GM18520 (cell line): ENCODE data around the gene PHACTR1.
"Not testable (repeated sequence)": the region's sequence is repeated elsewhere in the genome, so short reads cannot be mapped to it uniquely, and the experiment has no call there.

ENCODE experiments used
- ATAC-seq: cut with Tn5 transposase; IDR thresholded peaks from one replicate; pipeline ENCODE4 v1.9.1; 2021; ENCODE audit not compliant: unreplicated experiment

PHACTR1 gene

DNA sequence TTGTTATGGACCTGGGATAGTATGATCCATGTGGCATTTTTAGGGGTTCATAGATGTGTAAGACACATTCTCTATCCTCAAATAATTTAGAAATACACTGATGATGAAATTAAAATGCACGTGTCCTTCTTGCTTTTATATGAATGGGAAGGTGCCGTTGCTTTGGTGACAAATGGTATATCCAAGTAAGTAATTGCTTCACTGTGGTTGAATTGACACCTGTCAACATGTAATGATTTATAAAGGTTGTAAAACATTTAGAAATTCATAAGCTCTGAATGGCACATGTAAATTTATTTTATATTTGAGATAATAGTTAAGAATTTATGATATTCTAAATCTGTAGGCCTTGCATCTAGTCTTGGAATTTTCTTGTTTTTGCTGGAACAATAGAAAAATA, 227.0 kb downstream of the PHACTR1 start:
- ATAC-seq = no peak

DNA sequence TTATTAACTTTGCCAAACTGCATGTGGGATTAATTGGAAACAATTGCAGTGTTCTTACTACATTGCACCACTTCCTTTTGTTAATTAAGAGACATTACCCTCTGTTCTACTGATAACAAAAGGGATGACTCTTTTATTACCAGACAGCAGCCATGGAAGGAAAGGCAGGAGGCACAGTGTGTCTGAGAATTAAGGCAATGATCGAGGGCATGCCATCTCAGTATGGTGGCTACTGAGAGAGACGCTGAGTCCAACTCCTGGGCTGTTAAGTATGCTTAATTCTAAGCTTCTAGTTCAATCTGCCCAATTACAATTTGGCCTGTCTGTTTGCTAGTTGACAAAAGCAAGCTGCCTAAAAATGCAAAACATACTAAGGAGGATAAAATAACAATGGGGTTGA, 227.4 kb downstream of the PHACTR1 start:
- ATAC-seq = no peak

DNA sequence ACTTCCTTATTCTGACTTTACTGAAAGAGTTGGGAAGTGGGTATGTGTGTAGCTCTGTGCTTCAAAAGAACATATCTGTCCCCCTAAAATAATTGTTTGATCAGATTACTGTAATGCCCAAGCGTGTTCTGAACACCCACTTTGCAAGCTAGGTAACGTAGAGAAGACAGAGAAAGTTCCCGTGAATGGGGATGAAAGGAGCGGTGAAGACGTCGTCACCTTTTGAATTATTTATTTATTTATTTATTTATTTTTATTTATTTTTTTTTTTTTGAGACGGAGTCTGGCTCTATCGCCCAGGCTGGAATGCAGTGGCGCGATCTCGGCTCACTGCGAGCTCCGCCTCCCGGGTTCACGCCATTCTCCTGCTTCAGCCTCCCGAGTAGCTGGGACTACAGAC, 228.0 kb downstream of the PHACTR1 start:
- not testable (repeated sequence) for ATAC-seq

DNA sequence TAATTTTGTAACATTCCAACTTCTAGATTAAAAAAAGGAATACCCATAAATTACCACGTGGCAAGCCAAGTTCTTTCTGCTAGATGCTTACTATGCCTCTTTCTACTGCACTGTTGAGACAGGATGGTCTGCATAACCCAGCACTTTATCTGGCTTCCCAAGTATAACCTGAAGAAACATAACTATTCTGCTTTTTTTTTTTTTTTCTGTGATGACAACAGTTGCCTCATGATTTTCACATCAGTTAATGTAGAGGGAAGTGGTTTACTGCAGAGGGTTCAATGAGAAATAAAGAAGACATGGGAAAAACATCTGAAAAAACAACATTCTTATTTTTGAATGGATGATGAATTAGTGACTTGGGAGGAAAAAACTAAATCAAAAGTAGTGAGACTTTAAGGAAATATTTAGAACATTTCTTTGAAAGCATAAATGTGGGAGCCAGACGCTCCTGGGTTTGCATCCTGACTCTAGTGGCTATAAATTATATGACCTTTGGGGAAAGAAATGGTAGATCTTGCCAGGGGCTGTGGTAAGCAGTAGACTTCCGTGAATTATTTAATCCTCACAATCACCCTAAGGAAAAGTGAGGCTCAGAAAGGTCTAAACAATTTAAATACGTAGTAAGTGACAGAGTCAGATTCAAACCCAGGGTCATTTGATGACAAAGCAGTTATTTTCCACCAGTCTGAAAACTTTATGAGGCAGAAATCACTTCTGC, 230.7 kb downstream of the PHACTR1 start:
- ATAC-seq = no peak

DNA sequence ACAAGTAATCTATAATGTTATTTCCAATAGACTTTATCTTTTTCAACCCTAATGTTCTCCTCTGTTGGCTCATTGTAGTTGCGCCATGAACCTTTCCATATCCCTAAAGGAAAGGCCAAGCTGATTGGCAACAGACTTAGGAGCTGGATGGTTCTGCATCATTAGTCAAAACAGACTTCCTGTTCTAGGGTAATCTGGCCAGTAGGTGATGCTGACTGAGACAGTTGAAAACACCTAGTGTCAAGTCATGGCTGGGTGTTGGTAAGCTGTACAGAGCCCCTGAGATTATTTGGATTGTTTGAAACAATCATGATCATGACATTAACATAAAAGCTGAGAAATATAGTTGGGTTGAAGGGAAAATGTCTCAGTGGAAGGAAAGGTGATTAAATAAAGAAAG, 231.4 kb downstream of the PHACTR1 start:
- ATAC-seq = no peak

DNA sequence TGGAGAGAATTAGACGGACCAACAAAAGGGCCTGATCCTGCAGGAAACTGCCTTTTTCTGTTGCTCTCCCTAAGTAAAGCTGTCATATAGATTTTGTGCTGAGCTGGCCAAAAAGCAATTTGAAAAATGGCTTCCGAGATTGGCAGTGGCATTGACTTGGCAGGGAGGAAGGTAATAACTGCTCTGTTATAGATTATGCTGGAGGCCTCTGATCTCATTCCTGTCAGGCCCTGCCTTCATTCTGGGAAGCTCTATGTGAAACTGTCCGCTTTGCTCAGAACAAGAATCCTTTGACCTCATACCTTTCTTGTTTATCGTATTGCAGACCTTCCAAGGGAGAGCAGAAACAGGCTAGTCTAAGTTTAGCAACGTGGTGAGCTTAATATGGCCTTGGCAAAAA, 234.4 kb downstream of the PHACTR1 start:
- no peak for ATAC-seq

DNA sequence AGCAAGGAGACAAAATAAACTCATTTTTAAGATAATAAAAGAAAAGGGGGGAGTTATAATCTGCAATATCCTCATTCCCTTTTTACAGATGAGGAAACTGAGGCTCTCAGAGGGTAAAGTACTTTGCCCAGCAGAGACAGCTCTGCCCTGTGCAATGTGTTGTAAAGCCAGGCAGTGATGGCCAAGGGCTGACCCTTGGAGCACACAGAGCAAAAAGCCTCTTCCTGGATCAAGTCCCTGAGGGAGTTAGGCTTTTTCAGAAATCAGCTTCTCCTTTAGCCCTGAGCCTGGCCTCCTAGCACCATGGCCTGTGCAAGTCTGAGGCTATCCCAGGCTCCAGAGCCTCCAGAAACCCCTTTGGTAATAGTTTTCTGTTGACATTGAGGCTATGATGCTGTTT, 234.8 kb downstream of the PHACTR1 start:
- ATAC-seq = no peak

DNA sequence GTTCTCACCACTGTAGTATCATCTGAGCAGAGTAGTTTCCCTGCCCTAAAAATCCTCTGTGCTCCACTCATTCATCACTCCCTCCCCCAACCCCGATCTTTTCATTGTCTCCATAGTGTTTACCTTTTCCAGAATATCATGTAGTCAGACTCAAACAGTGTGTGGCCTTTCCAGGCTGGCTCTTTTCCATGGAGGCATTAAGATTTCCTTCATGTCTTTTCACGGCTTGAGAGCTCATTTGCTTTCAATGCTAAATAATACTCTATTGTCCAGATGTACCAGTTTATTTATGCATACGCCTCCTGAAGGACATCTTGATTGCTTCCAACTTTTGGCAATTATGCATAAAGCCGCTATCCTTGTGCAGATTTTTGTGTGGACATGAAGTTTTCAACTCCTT, 235.8 kb downstream of the PHACTR1 start:
- no peak for ATAC-seq

DNA sequence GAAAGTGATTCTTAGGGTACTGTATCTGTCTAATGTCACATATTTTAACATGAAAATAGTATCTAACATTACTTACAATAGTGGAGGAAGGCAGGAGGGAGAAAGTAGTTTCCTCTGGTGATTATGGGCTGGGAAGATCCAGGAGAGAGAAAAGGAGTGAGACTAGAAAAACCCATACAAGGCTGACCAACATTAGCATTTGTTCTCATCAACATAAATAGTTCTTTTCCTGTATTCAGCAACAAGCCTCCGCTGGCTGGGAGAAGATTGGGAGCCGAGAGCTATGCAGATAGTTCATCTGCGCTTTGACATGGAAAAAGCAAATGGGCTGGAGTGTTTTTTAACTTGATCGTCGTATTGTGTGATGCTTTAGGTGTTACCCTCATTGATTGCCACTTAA, 239.4 kb downstream of the PHACTR1 start:
- no peak for ATAC-seq

DNA sequence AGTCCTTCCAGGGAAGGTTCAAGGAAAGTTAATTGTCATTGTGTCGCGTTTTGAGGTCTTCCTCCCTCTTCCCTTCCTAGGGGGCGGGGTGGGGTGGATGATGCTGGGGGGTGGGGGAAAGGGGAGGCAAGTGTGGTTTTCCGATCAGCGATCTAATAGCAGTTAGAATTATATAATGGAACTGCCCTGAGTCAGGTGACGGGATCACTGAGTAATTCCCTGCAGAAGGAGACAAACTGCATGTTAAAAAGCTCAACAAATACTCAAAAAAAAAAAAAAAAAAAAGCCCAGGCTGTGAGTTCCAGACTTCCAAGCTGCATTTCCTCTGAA, 240.4 kb downstream of the PHACTR1 start:
- no peak for ATAC-seq

DNA sequence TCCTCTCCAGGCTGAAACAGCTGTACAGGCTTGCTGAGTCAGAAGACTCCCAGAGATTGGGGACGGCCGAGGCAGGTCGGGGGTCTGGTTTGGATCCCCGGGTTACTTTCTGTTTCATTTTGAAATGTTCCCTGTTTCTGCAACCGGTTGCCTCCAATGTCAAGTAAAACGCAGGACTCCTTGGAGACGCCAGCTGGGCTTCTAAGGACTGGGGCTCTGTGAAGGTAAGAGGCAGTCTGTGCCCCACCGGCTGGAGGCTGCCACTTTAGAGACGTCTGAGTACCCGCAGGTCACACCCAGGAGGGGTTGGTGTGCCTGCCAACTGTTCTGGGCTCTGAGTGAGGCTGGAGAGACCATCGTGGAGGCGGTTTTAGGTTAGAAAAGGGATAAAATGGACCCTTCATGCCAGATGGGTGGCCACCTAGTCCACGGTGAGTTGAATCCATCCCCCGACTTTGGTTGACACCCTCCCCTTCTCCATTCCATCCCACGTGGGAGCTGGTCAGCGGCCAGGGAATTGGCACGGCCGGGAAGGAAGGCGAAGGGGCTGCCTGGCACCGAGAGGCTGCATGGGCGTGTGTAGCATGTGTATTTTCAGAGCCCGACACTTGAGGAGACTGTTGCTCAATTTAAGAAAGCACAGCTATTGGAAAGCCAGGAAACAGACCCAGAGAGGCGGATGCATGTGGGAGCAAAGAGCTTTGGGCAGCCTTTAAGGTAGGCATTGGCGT, 240.9 kb downstream of the PHACTR1 start:
- ATAC-seq = no peak

DNA sequence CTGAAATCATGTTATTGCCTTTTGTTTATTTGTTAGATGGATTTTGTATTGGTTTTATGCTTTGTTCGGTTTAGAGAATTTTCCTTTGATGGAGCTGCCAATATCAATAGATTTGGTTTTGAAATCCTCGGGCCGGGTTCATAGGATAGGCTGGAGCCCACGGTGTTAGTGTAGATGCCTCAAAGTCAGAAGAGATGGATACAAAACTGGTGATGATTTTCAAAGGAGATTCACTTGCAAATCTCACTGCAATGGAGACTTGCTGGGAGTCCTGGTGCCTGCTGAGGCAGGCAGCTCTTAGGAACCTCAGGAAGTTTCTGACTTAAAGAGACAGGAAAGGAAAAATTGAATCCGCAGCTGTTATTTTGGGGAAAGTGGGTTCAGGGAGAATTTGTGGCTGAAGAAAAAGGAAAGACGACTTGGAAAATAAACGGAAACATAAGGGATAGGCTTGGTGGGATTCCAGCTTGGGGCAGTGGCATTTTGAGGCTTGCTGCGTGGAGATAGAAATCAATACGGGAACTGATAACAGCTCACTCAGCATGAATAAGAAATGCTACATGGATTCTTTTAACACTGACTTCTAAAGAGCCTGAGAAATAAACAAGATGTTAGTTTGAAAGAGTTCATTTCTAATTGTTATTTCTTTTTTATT, 241.6 kb downstream of the PHACTR1 start:
- ATAC-seq = no peak

DNA sequence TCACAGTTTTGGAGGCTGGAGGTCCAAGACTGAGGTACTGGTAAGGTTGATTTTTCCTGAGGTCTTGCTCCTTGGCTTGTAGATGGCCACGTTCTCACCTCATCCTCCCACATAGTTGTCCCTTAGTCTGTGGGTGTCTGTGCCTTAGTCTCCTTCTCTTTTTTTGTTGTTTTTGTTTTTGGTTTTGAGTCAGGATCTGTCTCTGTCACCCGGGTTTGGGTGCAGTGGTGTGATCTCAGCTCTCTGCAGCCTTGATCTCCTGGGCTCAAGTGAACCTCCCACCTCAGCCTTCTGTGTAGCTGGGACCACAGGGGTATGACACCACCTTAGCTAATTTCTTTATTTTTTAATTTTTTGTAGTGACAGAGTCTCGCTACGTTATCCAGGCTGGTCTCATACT, 245.2 kb downstream of the PHACTR1 start:
- ATAC-seq = no peak

DNA sequence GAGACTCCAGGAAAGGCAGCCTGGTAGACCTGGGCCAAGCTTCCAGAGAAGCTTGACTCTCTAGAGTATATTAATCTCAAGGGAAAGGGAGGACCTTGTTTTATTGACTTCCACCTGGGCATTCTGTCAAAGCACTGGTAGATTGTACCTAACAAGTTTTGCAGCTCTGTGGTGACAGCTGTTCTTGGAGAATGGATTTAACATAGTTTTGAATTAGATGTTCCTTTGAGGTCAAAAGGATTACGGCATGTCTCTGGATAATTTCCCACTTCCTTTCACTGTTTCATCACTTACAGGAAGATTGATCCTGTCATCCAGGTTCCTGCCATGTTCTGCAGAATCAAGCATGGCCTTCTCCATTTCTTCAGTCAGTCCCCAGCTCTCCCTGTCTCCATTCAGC, 246.0 kb downstream of the PHACTR1 start:
- no peak for ATAC-seq

DNA sequence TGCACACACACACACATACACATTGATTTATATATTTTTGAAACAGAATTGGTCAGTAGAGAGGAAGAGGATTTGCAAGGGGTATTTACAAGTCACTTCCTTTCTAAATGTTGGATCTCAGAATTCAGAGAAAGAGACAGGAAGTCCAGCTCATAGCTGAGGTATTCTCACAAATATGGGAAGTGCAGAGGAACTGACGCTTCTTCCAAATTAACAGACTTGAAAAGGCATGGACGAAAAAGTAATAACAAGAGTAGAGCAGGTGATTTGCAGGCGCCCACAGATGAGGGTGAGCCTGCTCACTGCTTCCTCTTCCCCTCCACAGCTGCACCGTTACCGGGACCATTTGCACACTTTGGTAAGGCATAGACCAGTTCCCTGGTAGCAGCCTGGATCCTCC, 246.4 kb downstream of the PHACTR1 start:
- no peak for ATAC-seq

DNA sequence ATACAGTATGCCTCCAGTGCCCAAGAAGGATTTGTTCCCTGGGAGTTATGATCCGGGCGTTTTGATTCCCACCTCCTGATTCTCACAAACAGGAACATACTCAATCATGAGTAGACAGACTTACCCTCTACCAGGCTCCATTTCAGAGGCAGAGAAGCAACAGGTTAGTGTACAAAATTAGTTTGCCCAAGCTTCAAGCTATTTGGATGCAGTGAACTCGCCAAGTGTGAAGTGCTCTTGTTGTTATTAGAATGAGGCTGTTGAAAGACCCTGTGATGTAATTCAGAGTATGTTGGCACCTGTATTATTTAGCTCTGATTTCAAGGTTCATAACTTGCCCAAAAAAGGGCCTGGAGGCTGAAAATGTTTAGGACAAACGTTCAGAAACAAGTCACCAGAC, 247.0 kb downstream of the PHACTR1 start:
- ATAC-seq = no peak

DNA sequence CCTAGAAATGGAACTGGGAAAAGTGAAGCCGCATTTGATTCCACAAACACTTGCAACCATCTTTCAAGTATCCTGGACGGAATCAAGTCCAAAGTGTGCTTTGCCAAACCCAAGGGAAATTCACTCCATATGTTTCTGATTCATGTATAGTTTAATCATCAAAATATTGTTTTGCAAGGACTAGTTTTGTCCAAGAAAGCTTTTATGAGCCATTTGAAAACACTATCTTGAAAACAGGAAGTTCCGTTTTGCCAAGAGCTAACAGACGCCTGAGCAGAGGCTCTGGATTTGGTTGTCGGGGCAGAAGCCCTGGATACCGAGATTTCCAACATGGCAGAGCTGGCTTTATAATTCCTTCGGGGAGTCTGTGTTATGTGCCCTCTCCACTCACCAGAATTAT, 251.1 kb downstream of the PHACTR1 start:
- ATAC-seq = no peak

DNA sequence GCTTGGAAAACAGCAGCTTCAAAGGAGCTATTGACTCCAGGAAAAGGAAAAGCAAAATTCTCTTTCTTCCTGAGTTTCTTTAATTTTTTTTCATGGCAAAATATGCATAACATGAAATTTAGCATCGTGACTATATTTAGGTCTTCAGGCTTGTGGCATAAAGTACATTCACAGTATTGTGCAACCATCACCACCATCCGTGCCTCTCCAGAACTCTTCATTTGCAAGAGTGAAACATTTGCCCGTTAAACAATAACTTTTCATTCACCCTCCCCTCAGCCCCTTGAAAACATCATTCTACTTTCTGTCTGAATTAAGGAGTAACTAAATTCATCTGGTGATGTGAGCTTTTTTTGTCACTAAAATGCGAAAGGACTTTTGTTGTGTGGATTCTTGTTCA, 251.7 kb downstream of the PHACTR1 start:
- ATAC-seq = no peak

DNA sequence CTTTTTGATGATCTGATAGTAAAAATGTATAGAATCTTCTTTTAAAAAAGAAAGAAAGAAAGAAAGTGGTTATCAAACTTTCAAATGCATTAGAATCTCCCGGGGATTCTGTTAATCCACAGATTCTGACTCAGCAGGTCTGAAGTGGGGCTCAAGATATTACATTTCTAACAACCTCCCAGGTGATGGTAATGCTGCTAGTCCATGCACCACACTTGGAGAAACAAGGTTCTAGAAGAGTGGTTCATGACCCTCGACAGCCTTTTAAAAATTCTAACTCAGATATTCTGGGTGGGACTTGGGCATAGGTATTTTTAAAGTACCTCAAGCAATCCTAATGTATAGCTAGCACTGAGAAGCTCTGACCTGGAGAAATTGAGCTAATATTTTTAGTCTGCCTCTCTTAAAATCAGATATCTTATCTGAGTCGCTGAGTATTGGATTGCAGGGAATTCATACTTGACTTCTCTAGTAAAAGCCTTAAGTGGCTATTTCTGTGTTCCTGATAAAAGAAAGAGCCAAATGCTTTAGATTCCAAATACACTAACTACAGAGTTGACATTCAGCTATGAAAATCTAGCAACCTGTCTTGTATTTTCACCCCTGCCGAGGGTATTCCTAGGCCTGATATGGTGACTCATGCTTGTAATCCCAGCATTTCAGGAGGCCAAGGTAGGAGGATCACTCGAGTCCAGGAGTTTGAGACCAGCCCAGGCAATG, 252.4 kb downstream of the PHACTR1 start:
- ATAC-seq = no peak

DNA sequence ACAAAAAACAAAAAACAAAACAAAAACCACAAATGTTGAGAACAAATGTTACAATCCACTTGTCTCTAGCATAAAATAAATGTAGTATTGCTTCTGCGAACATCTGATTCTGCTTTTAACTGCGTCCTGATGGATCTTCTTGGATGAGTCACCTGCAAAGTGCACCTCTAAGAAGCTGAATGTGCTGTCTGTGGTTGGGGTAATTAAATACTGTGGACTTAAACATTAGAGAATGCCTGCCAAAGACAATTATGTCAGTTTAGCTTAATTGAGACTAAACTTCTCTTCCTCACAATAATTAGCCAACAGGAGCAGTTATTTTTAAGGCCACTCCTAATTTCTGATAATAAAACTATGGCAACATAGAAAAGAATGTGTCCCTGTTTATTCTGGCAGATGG, 253.4 kb downstream of the PHACTR1 start:
- no peak for ATAC-seq

DNA sequence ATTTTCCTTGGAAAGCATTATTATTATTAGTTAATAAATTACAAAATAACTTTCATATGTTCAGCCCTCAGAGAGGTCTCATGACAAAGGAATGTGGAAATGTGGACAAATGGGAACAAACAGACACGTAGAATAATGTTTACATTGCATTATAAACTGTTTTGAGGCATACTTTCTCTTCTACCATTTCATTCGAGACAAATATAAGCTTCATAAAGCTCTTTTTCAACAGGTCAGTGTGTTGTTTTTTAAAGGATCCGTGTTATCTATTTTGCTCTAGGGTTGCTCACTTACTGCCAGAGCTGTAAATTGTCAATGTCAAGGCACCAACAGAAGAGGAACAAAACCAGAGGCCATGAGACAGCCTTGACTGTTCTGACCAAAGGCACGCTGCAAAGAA, 256.8 kb downstream of the PHACTR1 start:
- ATAC-seq = no peak

DNA sequence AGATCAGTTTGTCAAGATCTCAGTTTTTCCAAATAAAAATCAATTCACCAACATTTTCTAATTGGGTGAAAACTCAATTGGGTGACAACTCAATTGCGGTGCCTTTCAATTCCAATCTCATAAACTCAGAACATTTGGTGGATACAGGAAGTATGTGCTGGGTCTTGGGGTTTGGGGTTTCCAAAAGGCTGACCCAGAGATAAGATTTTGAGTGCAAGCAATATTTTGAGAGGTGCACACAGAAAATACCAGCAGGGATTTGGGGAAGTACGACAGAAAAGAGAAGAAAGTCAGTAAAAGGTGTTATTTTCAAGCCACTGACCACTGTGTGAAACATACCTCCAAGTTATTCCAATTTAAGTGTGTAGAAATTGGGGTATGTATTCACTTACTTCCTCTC, 258.0 kb downstream of the PHACTR1 start:
- no peak for ATAC-seq
